GM23248 (cell line): ENCODE measurements around the gene NEB.

ENCODE experiments used
- EZH2 ChIP-seq: fragments of 200-600 bp; sonication (generic); IDR thresholded peaks from 2 replicates; pipeline ENCODE4 v1.6.1; 2018; ENCODE audit warnings: antibody characterized with exemption, mild to moderate bottlenecking; ENCODE audit not compliant: insufficient read depth, poor library complexity, severe bottlenecking
- EZH2phosphoT487 ChIP-seq: fragments of 200-600 bp; sonication (generic); IDR thresholded peaks from 2 replicates; pipeline ENCODE4 v1.6.1; 2018; ENCODE audit warnings: antibody characterized with exemption, moderate library complexity, mild to moderate bottlenecking, low read depth; ENCODE audit not compliant: insufficient read depth

- TF ChIP-seq EZH2, result no peak
- TF ChIP-seq EZH2phosphoT487, result no peak
These were observed 27.4 kb upstream of the NEB start for GRCh38 chr2:151761687-151762086.
